Esophagus squamous epithelium (tissue), 5 donors: ENCODE results near the gene NCOA7. TPM values are rescaled to one million over a fixed set of nuclear protein-coding genes. Genes with fewer than 3 reads are reported as not detected.

Experiments
- DNase-seq: peaks from one replicate; lab custom pipeline; 2025; lab: John Stamatoyannopoulos, UW
- H3K27ac ChIP-seq, 4 donors: fragments of 200-600 bp; sonication (generic); one replicate each; pipeline ENCODE4 v1.5.1; 2016 to 2019; ENCODE audit warnings: mild to moderate bottlenecking in 1 of 4
- H3K27me3 ChIP-seq, 4 donors: fragments of 200-600 bp; sonication (generic); 1 replicate in 3 of 4; 2 replicates in 1 of 4; pipeline versions ENCODE4 v1.5.1 to v1.6.0; 2017 to 2021; ENCODE audit warnings: antibody characterized with exemption in 1 of 4
- H3K36me3 ChIP-seq, 3 donors: fragments of 200-600 bp; sonication (generic); one replicate each; pipeline ENCODE4 v1.5.1; 2016 to 2019
- H3K4me1 ChIP-seq, 3 donors: fragments of 200-600 bp; sonication (generic); one replicate each; pipeline ENCODE4 v1.5.1; 2017 to 2019
- H3K4me3 ChIP-seq, 4 donors: fragments of 200-600 bp; sonication (generic); 1 replicate in 3 of 4; 2 replicates in 1 of 4; pipeline ENCODE4 v1.5.1; 2016 to 2019; ENCODE audit warnings: mild to moderate bottlenecking in 2 of 4, moderate library complexity in 1 of 4
- H3K9me3 ChIP-seq, 3 donors: fragments of 200-600 bp; sonication (generic); one replicate each; pipeline ENCODE4 v1.5.1; 2016 to 2019
- POLR2A ChIP-seq, 4 donors: fragments of 450-650 bp; IDR thresholded peaks; one replicate each; pipeline ENCODE4 v1.6.1; 2017; ENCODE audit warnings: antibody characterized with exemption in 4 of 4, mild to moderate bottlenecking in 4 of 4, moderate library complexity in 3 of 4
- WGBS, 2 donors: methylation state at CpG; one replicate each; pipeline ENCODE4 v1.1.5; 2018; 5-methylcytosine and 5-hydroxymethylcytosine counted together
- intact Hi-C: fragments of 100-400 bp; cut with DNase I; formaldehyde crosslinking; loops from one replicate; pipeline ENCODE4 v1.15.0; 2022
- total RNA-seq, 4 donors: library from RNA; depleted of rRNA; stranded (reverse); fragments of >200 nt; gene quantifications; one replicate each; pipeline ENCODE4 v1.1.0, GENCODE V29; 2016
- TF ChIP-seq, protein P1 (sequence below), 6 experiments: fragments of 450-650 bp in 4 of 6; fragments of 200-600 bp in 2 of 6; sonication (generic) in 2 of 6; IDR thresholded peaks; one replicate each; pipeline ENCODE4 v1.5.1; 2016 to 2019; ENCODE audit warnings: antibody characterized with exemption in 6 of 6, mild to moderate bottlenecking in 4 of 6, moderate library complexity in 4 of 6
- donor health status: DM: yes; HTN: yes; CAD: no.

Gene NCOA7
- total RNA-seq, 4 donors from 2014 or later = 30.9 to 85.1 (median 45.8) TPM

DNA sequence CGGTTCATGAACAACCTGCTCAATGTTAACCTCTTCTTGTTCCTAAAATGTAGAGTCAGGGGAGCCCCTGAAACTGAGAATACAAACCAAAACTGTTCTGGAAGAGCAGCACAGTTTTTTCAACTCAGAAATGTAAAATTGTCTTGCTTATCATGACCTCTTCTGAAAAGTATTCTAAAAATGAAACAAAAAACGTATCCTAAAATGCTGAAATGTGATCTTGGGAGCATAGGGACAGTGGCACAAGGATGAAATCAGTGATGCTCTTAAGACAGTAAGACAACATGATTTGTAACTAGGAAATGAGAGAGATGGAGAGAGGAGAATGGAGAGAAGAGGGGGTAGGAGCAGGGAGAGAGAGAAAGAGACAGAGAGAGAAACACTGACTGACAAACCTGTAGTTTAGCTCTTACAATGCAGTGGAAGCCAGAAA, 27.5 kb downstream of the NCOA7 start:
- intact Hi-C loops = no loop called here
- Histone ChIP-seq H3K27me3 (no peaks in the 10 kb centered on the region), H3K9me3 (no peaks in the 10 kb centered on the region), H3K36me3 (peaks cover 0 to 32% (median 0%) of the 10 kb centered on the region in 3 donors), H3K4me1 (peaks cover 5 to 71% (median 25%) of the 10 kb centered on the region in 3 donors), H3K4me3 (peak overlapping the region in 1 of 4 donors; percentile 9), H3K27ac (peak overlapping the region in 3 of 4 donors; percentile 16 to 49 (median 43))
- no peak for DNase-seq
- WGBS, 2 donors = 33 to 67% methylated on average over 1 to 2 of the region's 2 CpGs
- TF ChIP-seq POLR2A (IDR thresholded peaks at IDR 0.05) = no peak
- TF ChIP-seq, protein P1, sequence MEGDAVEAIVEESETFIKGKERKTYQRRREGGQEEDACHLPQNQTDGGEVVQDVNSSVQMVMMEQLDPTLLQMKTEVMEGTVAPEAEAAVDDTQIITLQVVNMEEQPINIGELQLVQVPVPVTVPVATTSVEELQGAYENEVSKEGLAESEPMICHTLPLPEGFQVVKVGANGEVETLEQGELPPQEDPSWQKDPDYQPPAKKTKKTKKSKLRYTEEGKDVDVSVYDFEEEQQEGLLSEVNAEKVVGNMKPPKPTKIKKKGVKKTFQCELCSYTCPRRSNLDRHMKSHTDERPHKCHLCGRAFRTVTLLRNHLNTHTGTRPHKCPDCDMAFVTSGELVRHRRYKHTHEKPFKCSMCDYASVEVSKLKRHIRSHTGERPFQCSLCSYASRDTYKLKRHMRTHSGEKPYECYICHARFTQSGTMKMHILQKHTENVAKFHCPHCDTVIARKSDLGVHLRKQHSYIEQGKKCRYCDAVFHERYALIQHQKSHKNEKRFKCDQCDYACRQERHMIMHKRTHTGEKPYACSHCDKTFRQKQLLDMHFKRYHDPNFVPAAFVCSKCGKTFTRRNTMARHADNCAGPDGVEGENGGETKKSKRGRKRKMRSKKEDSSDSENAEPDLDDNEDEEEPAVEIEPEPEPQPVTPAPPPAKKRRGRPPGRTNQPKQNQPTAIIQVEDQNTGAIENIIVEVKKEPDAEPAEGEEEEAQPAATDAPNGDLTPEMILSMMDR (IDR thresholded peaks at IDR 0.05) = no peak

DNA sequence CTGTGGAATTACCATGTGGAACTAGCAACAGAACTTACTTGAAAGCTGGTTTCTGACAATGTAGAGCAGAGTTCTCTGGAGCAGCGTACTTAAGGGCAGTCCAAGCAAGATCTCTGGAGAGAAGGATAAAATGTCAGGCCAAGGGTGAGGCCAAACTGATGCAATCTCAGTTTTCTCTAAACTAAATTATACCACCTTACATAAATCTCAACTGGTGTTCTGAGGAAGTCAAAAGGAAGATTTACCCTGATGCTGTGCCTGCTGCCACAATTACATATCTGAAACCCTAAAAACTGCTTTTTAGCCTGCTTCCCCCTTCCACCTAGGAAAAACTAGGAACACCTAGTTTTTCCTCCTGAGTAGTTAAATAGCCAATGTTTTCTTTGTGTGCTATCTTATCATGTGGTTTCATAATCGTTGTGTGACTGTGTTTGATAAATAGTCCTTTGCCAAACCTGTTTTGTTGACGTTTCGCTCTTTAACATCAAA, 28.1 kb downstream of the NCOA7 start:
- Histone ChIP-seq H3K27ac (peak overlapping the region in 3 of 4 donors; percentile 16 to 49 (median 43)), H3K9me3 (no peaks in the 10 kb centered on the region), H3K4me1 (peaks cover 5 to 71% (median 22%) of the 10 kb centered on the region in 3 donors), H3K4me3 (peak overlapping the region in 1 of 4 donors; percentile 9), H3K36me3 (peaks cover 0 to 32% (median 0%) of the 10 kb centered on the region in 3 donors), H3K27me3 (no peaks in the 10 kb centered on the region)
- TF ChIP-seq, protein P1 (IDR thresholded peaks at IDR 0.05) = no peak
- no peak for TF ChIP-seq POLR2A (IDR thresholded peaks at IDR 0.05)
- no peak for DNase-seq
- intact Hi-C loops = no loop called here
- 51 to 53% methylated on average over 4 of the region's 4 CpGs for WGBS, 2 donors

DNA sequence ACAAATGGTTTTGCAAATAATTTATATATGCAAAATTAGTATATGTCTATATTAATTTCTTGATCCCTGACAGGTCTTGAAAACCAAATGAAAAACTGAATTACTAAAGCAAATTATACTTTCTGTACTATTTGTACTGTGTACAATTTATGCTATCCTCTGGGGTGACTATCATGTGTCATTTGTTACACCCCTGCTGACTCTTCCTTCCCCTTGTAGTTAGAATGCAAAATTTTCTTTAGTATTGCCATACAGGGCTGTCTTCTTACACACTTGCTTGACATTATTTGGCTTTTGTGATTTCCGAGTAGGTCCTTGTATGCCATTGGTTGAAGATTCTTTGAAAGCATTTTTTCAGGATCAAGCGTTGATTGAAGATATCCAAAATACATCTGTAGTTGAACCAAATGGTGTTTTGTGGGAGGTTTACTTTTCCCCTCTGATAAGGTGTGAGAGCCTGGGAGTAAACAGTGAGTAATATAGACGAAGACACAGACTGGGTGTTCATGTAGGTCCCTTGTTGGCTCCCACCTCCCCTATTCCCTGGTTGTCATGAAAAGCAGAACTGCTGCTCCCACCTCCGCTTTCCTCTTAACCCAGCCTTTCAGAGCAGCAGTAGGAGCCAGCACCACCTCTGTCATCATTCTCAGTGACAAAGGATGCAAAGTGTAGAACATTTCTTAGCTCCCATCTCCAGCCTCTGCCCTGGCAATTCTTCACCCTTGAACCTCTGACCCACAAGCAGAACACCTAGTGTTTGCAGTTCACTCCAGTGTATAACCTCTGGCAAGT, 29.0 kb downstream of the NCOA7 start:
- Histone ChIP-seq H3K4me1 (peaks cover 5 to 64% (median 17%) of the 10 kb centered on the region in 3 donors), H3K9me3 (no peaks in the 10 kb centered on the region), H3K27me3 (no peaks in the 10 kb centered on the region), H3K4me3 (no peak overlapping the region), H3K27ac (no peak overlapping the region), H3K36me3 (peaks cover 0 to 32% (median 0%) of the 10 kb centered on the region in 3 donors)
- TF ChIP-seq, protein P1 (IDR thresholded peaks at IDR 0.05) = no peak
- no peak for TF ChIP-seq POLR2A (IDR thresholded peaks at IDR 0.05)
- WGBS, 2 donors = 92 to 94% methylated on average over 4 of the region's 4 CpGs
- no peak for DNase-seq
- intact Hi-C loops = no loop called here

DNA sequence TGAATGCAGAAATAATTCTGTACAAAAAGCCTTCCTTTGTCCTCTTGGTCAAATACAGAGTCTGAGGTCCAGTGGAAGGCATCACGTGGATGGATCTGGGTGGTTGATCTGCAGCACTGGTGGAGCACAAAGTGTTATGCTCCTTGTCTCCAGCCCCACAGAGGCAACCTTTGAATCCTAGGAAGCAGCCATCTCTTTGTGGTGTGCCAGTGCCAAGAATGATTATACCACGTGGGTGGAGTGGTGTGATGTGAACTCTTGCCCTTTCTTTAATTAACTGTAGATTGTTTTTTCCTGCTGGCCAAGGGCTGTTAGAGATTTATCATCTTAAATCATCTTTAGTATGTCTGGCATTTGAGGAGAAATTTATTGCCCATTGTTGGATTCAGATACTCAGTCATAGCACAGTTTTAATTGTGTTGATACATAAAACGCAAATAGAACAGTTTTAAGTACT, 31.1 kb downstream of the NCOA7 start:
- Histone ChIP-seq H3K4me3 (no peak overlapping the region), H3K36me3 (peaks cover 0 to 27% (median 0%) of the 10 kb centered on the region in 3 donors), H3K9me3 (no peaks in the 10 kb centered on the region), H3K27me3 (no peaks in the 10 kb centered on the region), H3K4me1 (peaks cover 5 to 43% (median 17%) of the 10 kb centered on the region in 3 donors), H3K27ac (peak overlapping the region in 1 of 4 donors; percentile 16)
- 37 to 54% methylated on average over 3 of the region's 3 CpGs for WGBS, 2 donors
- no peak for DNase-seq
- TF ChIP-seq, protein P1 (IDR thresholded peaks at IDR 0.05) = no peak
- no peak for TF ChIP-seq POLR2A (IDR thresholded peaks at IDR 0.05)
- intact Hi-C loops = no loop called here

DNA sequence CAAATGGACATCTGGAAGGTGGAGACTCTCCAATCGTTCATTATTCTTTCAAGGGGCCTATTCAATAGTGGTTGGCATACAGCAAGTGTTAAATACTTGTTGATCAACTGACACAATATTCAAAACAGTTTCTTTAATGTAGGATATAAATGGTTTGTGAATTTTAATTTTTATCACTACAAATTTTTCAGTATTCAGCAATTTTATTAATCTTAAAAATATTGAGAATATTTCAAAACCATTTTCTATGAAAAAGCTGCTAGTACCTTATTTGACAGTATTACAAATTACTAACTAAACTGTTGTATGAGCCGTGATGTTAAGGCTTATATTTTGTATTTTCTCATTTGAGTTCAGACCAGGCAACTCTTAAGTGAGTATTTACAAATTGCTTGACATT, 32.4 kb downstream of the NCOA7 start:
- Histone ChIP-seq H3K9me3 (no peaks in the 10 kb centered on the region), H3K4me3 (no peak overlapping the region), H3K27ac (no peak overlapping the region), H3K36me3 (peaks cover 0 to 25% (median 0%) of the 10 kb centered on the region in 3 donors), H3K27me3 (no peaks in the 10 kb centered on the region), H3K4me1 (peaks cover 5 to 32% (median 14%) of the 10 kb centered on the region in 3 donors)
- WGBS, 2 donors = 75 to 77% methylated on average over 2 of the region's 2 CpGs
- DNase-seq = no peak
- no peak for TF ChIP-seq POLR2A (IDR thresholded peaks at IDR 0.05)
- TF ChIP-seq, protein P1 (IDR thresholded peaks at IDR 0.05) = no peak
- intact Hi-C loops = no loop called here
